ENCODE measurements around the gene PIP5K1C. TPM values are rescaled to one million over a fixed set of nuclear protein-coding genes. Genes with fewer than 3 reads are reported as not detected.
"Not testable (repeated sequence)": the region's sequence is repeated elsewhere in the genome, so short reads cannot be mapped to it uniquely, and the experiment has no call there.

Gene PIP5K1C
- total RNA-seq, 6 experiments from 2014 or later = 73.8 to 95.6 (median 78.7) TPM

- no peak overlapping the region for H3K4me3 Mint-ChIP-seq
- H3K4me1 Mint-ChIP-seq (ENCODE audit: low read depth) = peaks cover 49% of the 10 kb centered on the region
- H3K9me3 Mint-ChIP-seq = no peaks in the 10 kb centered on the region
- no peak overlapping the region for H3K27ac Mint-ChIP-seq
- peaks cover 4% of the 10 kb centered on the region for H3K27me3 Mint-ChIP-seq (ENCODE audit: insufficient read depth)
- DNase-seq = no peak
- no peak for TF ChIP-seq CTCF (IDR thresholded peaks at IDR 0.05)
- peaks cover 8% of the 10 kb centered on the region; the same call in 1 of the 2 replicates for H3K36me3 Mint-ChIP-seq (ENCODE audit: low read depth)
These were observed 32.5 kb downstream of the PIP5K1C start for GRCh38 chr19:3667766-3668165.

GRCh38 chr19:3667037-3667638 is 33.1 kb downstream of the PIP5K1C start:
- no peak for DNase-seq
- H3K36me3 Mint-ChIP-seq (ENCODE audit: low read depth) = peaks cover 8% of the 10 kb centered on the region; the same call in 1 of the 2 replicates
- H3K4me3 Mint-ChIP-seq = no peak overlapping the region
- H3K27me3 Mint-ChIP-seq (ENCODE audit: insufficient read depth) = peaks cover 4% of the 10 kb centered on the region
- H3K4me1 Mint-ChIP-seq (ENCODE audit: low read depth) = peaks cover 45% of the 10 kb centered on the region
- no peak for TF ChIP-seq CTCF (IDR thresholded peaks at IDR 0.05)
- no peaks in the 10 kb centered on the region for H3K9me3 Mint-ChIP-seq
- H3K27ac Mint-ChIP-seq = no peak overlapping the region

GRCh38 chr19:3666545-3666856 is 33.8 kb downstream of the PIP5K1C start:
- not testable (repeated sequence) for DNase-seq; H3K4me3 Mint-ChIP-seq; H3K36me3 Mint-ChIP-seq (ENCODE audit: low read depth); H3K27ac Mint-ChIP-seq; H3K9me3 Mint-ChIP-seq; H3K27me3 Mint-ChIP-seq (ENCODE audit: insufficient read depth)
- peaks cover 39% of the 10 kb centered on the region for H3K4me1 Mint-ChIP-seq (ENCODE audit: low read depth)

- Mint-ChIP-seq H3K9me3 (no peaks in the 10 kb centered on the region), H3K27ac (no peak overlapping the region), H3K4me1 (ENCODE audit: low read depth) (peaks cover 33% of the 10 kb centered on the region), H3K36me3 (ENCODE audit: low read depth) (peaks cover 16% of the 10 kb centered on the region), H3K27me3 (ENCODE audit: insufficient read depth) (peaks cover 4% of the 10 kb centered on the region), H3K4me3 (no peak overlapping the region)
- peak; percentile 100 for TF ChIP-seq CTCF (IDR thresholded peaks at IDR 0.05)
- no peak for DNase-seq
These were observed 34.4 kb downstream of the PIP5K1C start for GRCh38 chr19:3665681-3666544.

GRCh38 chr19:3664879-3665642 is 35.2 kb downstream of the PIP5K1C start:
- DNase-seq = no peak
- H3K4me1 Mint-ChIP-seq (ENCODE audit: low read depth) = peaks cover 24% of the 10 kb centered on the region
- peaks cover 21% of the 10 kb centered on the region for H3K36me3 Mint-ChIP-seq (ENCODE audit: low read depth)
- H3K9me3 Mint-ChIP-seq = no peaks in the 10 kb centered on the region
- no peak for TF ChIP-seq CTCF (IDR thresholded peaks at IDR 0.05)
- no peak overlapping the region for H3K27ac Mint-ChIP-seq
- peaks cover 2% of the 10 kb centered on the region; the same call in 1 of the 2 replicates for H3K27me3 Mint-ChIP-seq (ENCODE audit: insufficient read depth)
- no peak overlapping the region for H3K4me3 Mint-ChIP-seq
